GM12801 (cell line): Measurements from ENCODE around the gene MAGI2.

Source experiments
- CTCF ChIP-seq: IDR thresholded peaks from one replicate; pipeline ENCODE4 v1.5.1; 2011; ENCODE audit warnings: control low read depth; ENCODE audit not compliant: insufficient read length; ENCODE audit errors: extremely low read depth

MAGI2 gene

GRCh38 chr7:78019447-78020135, 1433.9 kb downstream of the MAGI2 start:
- TF ChIP-seq CTCF, result no peak

- no peak for TF ChIP-seq CTCF
Measured at GRCh38 chr7:78018641-78019446, 1434.6 kb downstream of the MAGI2 start.

- TF ChIP-seq CTCF, result no peak
Measured at GRCh38 chr7:78017591-78018100, 1435.8 kb downstream of the MAGI2 start.

GRCh38 chr7:78015574-78016260, 1437.8 kb downstream of the MAGI2 start:
- TF ChIP-seq CTCF, result no peak

GRCh38 chr7:78014401-78014800, 1439.1 kb downstream of the MAGI2 start:
- no peak for TF ChIP-seq CTCF

GRCh38 chr7:78013386-78013785, 1440.1 kb downstream of the MAGI2 start:
- TF ChIP-seq CTCF, result no peak

GRCh38 chr7:78011642-78012041, 1441.8 kb downstream of the MAGI2 start:
- TF ChIP-seq CTCF, result no peak
